Right atrium auricular region (tissue), 2 donors: ENCODE data around the gene PAIP1. TPM values are rescaled to one million over a fixed set of nuclear protein-coding genes. Genes with fewer than 3 reads are reported as not detected.
"Not testable (repeated sequence)": the region's sequence is repeated elsewhere in the genome, so short reads cannot be mapped to it uniquely, and the experiment has no call there.

ENCODE experiments used
- DNase-seq: peaks from one replicate; pipeline ENCODE4 v3.0.0-alpha.2; 2019; ENCODE audit warnings: low spot score
- H3K27ac ChIP-seq, 2 donors: fragments of 200-600 bp; sonication (generic); 1 replicate in 1 of 2; 2 replicates in 1 of 2; pipeline ENCODE4 v1.5.1; 2016 to 2019
- H3K27me3 ChIP-seq, 2 donors: fragments of 200-600 bp; sonication (generic); one replicate each; pipeline versions ENCODE4 v1.5.1 to v1.6.0; 2017 to 2019
- H3K36me3 ChIP-seq: fragments of 200-600 bp; sonication (generic); one replicate; pipeline ENCODE4 v1.5.1; 2016
- H3K4me1 ChIP-seq, 2 donors: fragments of 200-600 bp; sonication (generic); one replicate each; pipeline versions ENCODE4 v1.5.1 to v1.6.0; 2017 to 2019
- H3K4me3 ChIP-seq, 2 donors: fragments of 200-600 bp; sonication (generic); 1 replicate in 1 of 2; 2 replicates in 1 of 2; pipeline ENCODE4 v1.5.1; 2017 to 2019; ENCODE audit warnings: mild to moderate bottlenecking in 1 of 2, moderate library complexity in 1 of 2
- H3K9me3 ChIP-seq, 2 donors: fragments of 200-600 bp; sonication (generic); one replicate each; pipeline ENCODE4 v1.5.1; 2019
- total RNA-seq, 2 donors: library from RNA; depleted of rRNA; stranded (reverse); fragments of >200 nt; gene quantifications; one replicate each; pipeline ENCODE4 v1.1.0, GENCODE V29; 2016
- TF ChIP-seq, protein P1 (sequence below), 2 donors: fragments of 200-600 bp; sonication (generic); IDR thresholded peaks; one replicate each; pipeline ENCODE4 v1.5.1; 2019; ENCODE audit warnings: antibody characterized with exemption in 2 of 2

Gene PAIP1
- total RNA-seq, 2 donors from 2014 or later, result 68.0 to 80.3 TPM

DNA sequence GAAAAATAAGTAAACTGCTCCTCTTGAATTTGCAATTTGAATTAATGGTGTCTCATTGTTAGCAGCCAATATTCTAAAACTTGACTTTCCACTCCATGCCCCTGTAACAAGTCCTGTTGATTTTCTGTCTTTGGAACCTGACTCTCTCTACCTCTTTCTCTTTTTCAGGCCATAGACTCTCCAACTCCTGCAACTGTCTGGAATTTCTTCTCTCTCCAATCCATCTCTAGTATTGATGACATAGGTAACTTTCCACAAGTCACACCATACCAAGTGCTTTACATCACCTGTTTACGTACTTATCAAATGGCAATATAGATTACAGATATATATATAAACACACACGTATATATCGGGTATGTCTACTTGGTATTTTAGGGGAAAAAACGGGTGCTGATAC lies 42.9 kb downstream of the PAIP1 start:
- DNase-seq, result no peak
- no peak overlapping the region for H3K27ac ChIP-seq
- TF ChIP-seq, protein P1, sequence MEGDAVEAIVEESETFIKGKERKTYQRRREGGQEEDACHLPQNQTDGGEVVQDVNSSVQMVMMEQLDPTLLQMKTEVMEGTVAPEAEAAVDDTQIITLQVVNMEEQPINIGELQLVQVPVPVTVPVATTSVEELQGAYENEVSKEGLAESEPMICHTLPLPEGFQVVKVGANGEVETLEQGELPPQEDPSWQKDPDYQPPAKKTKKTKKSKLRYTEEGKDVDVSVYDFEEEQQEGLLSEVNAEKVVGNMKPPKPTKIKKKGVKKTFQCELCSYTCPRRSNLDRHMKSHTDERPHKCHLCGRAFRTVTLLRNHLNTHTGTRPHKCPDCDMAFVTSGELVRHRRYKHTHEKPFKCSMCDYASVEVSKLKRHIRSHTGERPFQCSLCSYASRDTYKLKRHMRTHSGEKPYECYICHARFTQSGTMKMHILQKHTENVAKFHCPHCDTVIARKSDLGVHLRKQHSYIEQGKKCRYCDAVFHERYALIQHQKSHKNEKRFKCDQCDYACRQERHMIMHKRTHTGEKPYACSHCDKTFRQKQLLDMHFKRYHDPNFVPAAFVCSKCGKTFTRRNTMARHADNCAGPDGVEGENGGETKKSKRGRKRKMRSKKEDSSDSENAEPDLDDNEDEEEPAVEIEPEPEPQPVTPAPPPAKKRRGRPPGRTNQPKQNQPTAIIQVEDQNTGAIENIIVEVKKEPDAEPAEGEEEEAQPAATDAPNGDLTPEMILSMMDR (IDR thresholded peaks at IDR 0.05), result no peak

GRCh38 chr5:43511062-43511461 lies 45.8 kb downstream of the PAIP1 start:
- H3K27me3 ChIP-seq, H3K27ac ChIP-seq, H3K4me3 ChIP-seq, DNase-seq, H3K36me3 ChIP-seq, H3K9me3 ChIP-seq: not testable (repeated sequence)
- peaks cover 0 to 15% of the 10 kb centered on the region in 2 donors for H3K4me1 ChIP-seq

More for the DNA sequence above, 42.9 kb downstream of the PAIP1 start:
- peaks cover 0 to 15% of the 10 kb centered on the region in 2 donors for H3K4me1 ChIP-seq
- H3K36me3 ChIP-seq, result no peaks in the 10 kb centered on the region
- H3K9me3 ChIP-seq, result no peaks in the 10 kb centered on the region
- no peaks in the 10 kb centered on the region for H3K27me3 ChIP-seq
- H3K4me3 ChIP-seq, result peak overlapping the region in 1 of 2 donors; percentile 69

GRCh38 chr5:43498581-43498980 lies 58.3 kb downstream of the PAIP1 start:
- Histone ChIP-seq H3K27ac (no peak overlapping the region), H3K9me3 (no peaks in the 10 kb centered on the region), H3K36me3 (no peaks in the 10 kb centered on the region), H3K4me3 (no peak overlapping the region), H3K4me1 (no peaks in the 10 kb centered on the region), H3K27me3 (no peaks in the 10 kb centered on the region)
- TF ChIP-seq, protein P1 (IDR thresholded peaks at IDR 0.05), result no peak
- no peak for DNase-seq

GRCh38 chr5:43497311-43498104 lies 59.4 kb downstream of the PAIP1 start:
- no peaks in the 10 kb centered on the region for H3K9me3 ChIP-seq
- no peaks in the 10 kb centered on the region for H3K27me3 ChIP-seq
- TF ChIP-seq, protein P1 (IDR thresholded peaks at IDR 0.05), result no peak
- DNase-seq, result no peak
- no peak overlapping the region for H3K27ac ChIP-seq
- no peaks in the 10 kb centered on the region for H3K4me1 ChIP-seq
- H3K36me3 ChIP-seq, result no peaks in the 10 kb centered on the region
- H3K4me3 ChIP-seq, result no peak overlapping the region

DNA sequence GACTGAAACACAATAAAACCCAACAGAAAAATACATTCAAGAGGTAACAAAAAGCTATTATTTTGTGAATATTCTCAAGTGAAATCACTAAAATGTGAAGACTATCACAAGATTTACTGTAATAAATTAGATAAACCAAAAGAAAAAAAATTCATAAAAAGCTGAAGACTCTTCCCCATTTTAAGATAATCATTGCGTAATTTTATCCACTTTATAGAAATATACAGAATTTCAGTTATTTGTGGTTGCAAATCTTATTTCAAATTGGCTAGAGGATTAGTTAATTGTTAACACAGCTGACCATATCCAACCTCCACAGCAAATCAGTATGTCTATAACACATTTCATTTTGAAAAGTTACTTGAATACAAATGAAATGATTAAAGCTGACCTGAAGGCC lies 65.6 kb downstream of the PAIP1 start:
- Histone ChIP-seq H3K4me1 (no peaks in the 10 kb centered on the region), H3K36me3 (no peaks in the 10 kb centered on the region), H3K9me3 (no peaks in the 10 kb centered on the region), H3K27me3 (no peaks in the 10 kb centered on the region), H3K4me3 (no peak overlapping the region), H3K27ac (no peak overlapping the region)
- no peak for DNase-seq
- TF ChIP-seq, protein P1 (IDR thresholded peaks at IDR 0.05), result no peak

- DNase-seq, result no peak
Measured at GRCh38 chr5:43486353-43486752, 70.5 kb downstream of the PAIP1 start.

More at GRCh38 chr5:43486353-43486752, 70.5 kb downstream of the PAIP1 start:
- H3K27me3 ChIP-seq, result no peaks in the 10 kb centered on the region
- H3K9me3 ChIP-seq, result no peaks in the 10 kb centered on the region
- H3K27ac ChIP-seq, result no peak overlapping the region
- H3K36me3 ChIP-seq, result no peaks in the 10 kb centered on the region
- peaks cover 0 to 20% of the 10 kb centered on the region in 2 donors for H3K4me1 ChIP-seq
- TF ChIP-seq, protein P1 (IDR thresholded peaks at IDR 0.05), result no peak
- no peak overlapping the region for H3K4me3 ChIP-seq
